ENCODE data around the gene DNAJC16.
A peak's percentile ranks its signal among the peaks of the same experiment; 100 is the strongest.
"Not testable (repeated sequence)": the region's sequence is repeated elsewhere in the genome, so short reads cannot be mapped to it uniquely, and the experiment has no call there.

DNAJC16 gene

GRCh38 chr1:15592285-15592684 is 65.6 kb downstream of the DNAJC16 start:
- DNase-seq: no peak

GRCh38 chr1:15595809-15596617 is 69.4 kb downstream of the DNAJC16 start:
- DNase-seq: no peak

GRCh38 chr1:15598436-15598835 is 71.8 kb downstream of the DNAJC16 start:
- DNase-seq: no peak

- peak; percentile 99 for DNase-seq
These were observed 76.7 kb downstream of the DNAJC16 start for GRCh38 chr1:15603050-15603965.

GRCh38 chr1:15603966-15604282 is 77.3 kb downstream of the DNAJC16 start:
- DNase-seq: not testable (repeated sequence)

- DNase-seq: not testable (repeated sequence)
These were observed 77.8 kb downstream of the DNAJC16 start for GRCh38 chr1:15604400-15604799.

- DNase-seq: no peak
These were observed 79.0 kb downstream of the DNAJC16 start for GRCh38 chr1:15605398-15606383.

GRCh38 chr1:15609631-15610030 is 83.0 kb downstream of the DNAJC16 start:
- no peak for DNase-seq

- DNase-seq: no peak
These were observed 83.5 kb downstream of the DNAJC16 start for GRCh38 chr1:15610167-15610566.

GRCh38 chr1:15616373-15617172 is 89.9 kb downstream of the DNAJC16 start:
- DNase-seq: no peak

GRCh38 chr1:15617173-15618076 is 90.8 kb downstream of the DNAJC16 start, which contains the start of gene DDI2:
DDI2 (plus strand) TSS chr1:15617458; CDS start chr1:15617671, 213 bp downstream.
- DNase-seq: peak; percentile 99

- peak; percentile 69 for DNase-seq
These were observed 91.5 kb downstream of the DNAJC16 start for GRCh38 chr1:15618077-15618654.

- DNase-seq: no peak
These were observed 92.2 kb downstream of the DNAJC16 start for GRCh38 chr1:15618655-15619525.

- no peak for DNase-seq
These were observed 93.5 kb downstream of the DNAJC16 start for GRCh38 chr1:15620155-15620545.

- DNase-seq: no peak
These were observed 94.4 kb downstream of the DNAJC16 start for GRCh38 chr1:15620902-15621682.

GRCh38 chr1:15621975-15622374 is 95.3 kb downstream of the DNAJC16 start:
- DNase-seq: no peak

GRCh38 chr1:15622712-15623373 is 96.2 kb downstream of the DNAJC16 start:
- no peak for DNase-seq

GRCh38 chr1:15623435-15623834 is 96.8 kb downstream of the DNAJC16 start:
- DNase-seq: no peak

Data from RPMI8226 (cell line).